HepG2 (cell line): ENCODE measurements around the gene C1QBP. TPM values are rescaled to one million over a fixed set of nuclear protein-coding genes. Genes with fewer than 3 reads are reported as not detected.

Source experiments
- ATF7 ChIP-seq, 2 experiments: fragments of 450-650 bp in 1 of 2; sonication (generic) in 1 of 2; formaldehyde crosslinking in 1 of 2; IDR thresholded peaks; 2 replicates each; pipeline versions ENCODE4 v1.4.0 to v1.6.1; 2016 to 2020; ENCODE audit warnings: antibody characterized with exemption in 1 of 2, mild to moderate bottlenecking in 1 of 2, missing genetic modification reagents in 1 of 2
- HMGA1 ChIP-seq: sonication (generic); formaldehyde crosslinking; conservative IDR thresholded peaks from 2 replicates; pipeline ENCODE4 v1.4.0; 2020; ENCODE audit warnings: missing genetic modification reagents
- KMT2B ChIP-seq: IDR thresholded peaks from 2 replicates; pipeline ENCODE4 v1.6.1; 2016; ENCODE audit warnings: missing genetic modification reagents, missing compliant biosample characterization
- NRL ChIP-seq: sonication (generic); formaldehyde crosslinking; IDR thresholded peaks from 2 replicates; pipeline ENCODE4 v1.5.0; 2020; ENCODE audit warnings: missing genetic modification reagents, mild to moderate bottlenecking, moderate library complexity, borderline replicate concordance
- SOX6 ChIP-seq, 2 experiments: fragments of 450-650 bp in 1 of 2; sonication (generic) in 1 of 2; formaldehyde crosslinking in 1 of 2; IDR thresholded peaks; 2 replicates each; pipeline versions ENCODE4 v1.4.0 to v1.6.1; 2017 to 2020; ENCODE audit warnings: antibody characterized with exemption in 1 of 2, mild to moderate bottlenecking in 1 of 2, missing genetic modification reagents in 1 of 2
- SP5 ChIP-seq: IDR thresholded peaks from 2 replicates; pipeline ENCODE4 v1.6.1; 2016; ENCODE audit warnings: low read depth, borderline replicate concordance
- ZBTB20 ChIP-seq: sonication (generic); formaldehyde crosslinking; IDR thresholded peaks from 2 replicates; pipeline ENCODE4 v1.8.1; 2023; ENCODE audit warnings: missing genetic modification reagents, low read depth, mild to moderate bottlenecking, borderline replicate concordance
- ZBTB7A ChIP-seq: sonication (generic); formaldehyde crosslinking; IDR thresholded peaks from 2 replicates; pipeline ENCODE4 v1.8.0; 2022; ENCODE audit warnings: mild to moderate bottlenecking, missing genetic modification reagents
- ZNF446 ChIP-seq: sonication (generic); formaldehyde crosslinking; IDR thresholded peaks from 2 replicates; pipeline ENCODE4 v1.5.0; 2020; ENCODE audit warnings: mild to moderate bottlenecking, missing genetic modification reagents
- ZNF639 ChIP-seq: conservative IDR thresholded peaks from 2 replicates; pipeline ENCODE4 v1.6.1; 2018; ENCODE audit warnings: missing genetic modification reagents
- ZNF879 ChIP-seq: sonication (generic); formaldehyde crosslinking; IDR thresholded peaks from 2 replicates; pipeline ENCODE4 v1.8.1; 2023; ENCODE audit warnings: missing genetic modification reagents
- polyA plus RNA-seq, 8 experiments: library from polyadenylated mRNA; depleted of rRNA in 3 of 8; stranded (reverse) in 7 of 8; unstranded in 1 of 8; fragments of >200 nt; fragmentation: Illumina TruSeq in 4 of 8; extraction: Trizol in 4 of 8; gene quantifications; 2 replicates each; pipeline versions ENCODE4 v1.2.1 to v1.2.3, GENCODE V29; 2011 to 2016; ENCODE audit warnings: low read depth in 4 of 8, missing spikeins in 1 of 8, mixed read lengths in 1 of 8; ENCODE audit not compliant: insufficient read depth in 1 of 8
- total RNA-seq, 5 experiments: library from RNA; depleted of rRNA; stranded (reverse); fragments of >200 nt; fragmentation: Illumina TruSeq; extraction: Trizol; gene quantifications; 2 replicates each; pipeline ENCODE4 v1.2.3, GENCODE V29; 2016; ENCODE audit warnings: low read depth in 1 of 5
- TF ChIP-seq, protein P1 (sequence below): sonication (generic); formaldehyde crosslinking; conservative IDR thresholded peaks from 2 replicates; pipeline ENCODE4 v1.8.1; 2023; ENCODE audit warnings: missing genetic modification reagents
- TF ChIP-seq, protein P2 (sequence below): sonication (generic); formaldehyde crosslinking; IDR thresholded peaks from one replicate; pipeline ENCODE4 v1.5.1; 2020; ENCODE audit warnings: mild to moderate bottlenecking, missing genetic modification reagents; ENCODE audit errors: not compliant biosample characterization
- TF ChIP-seq, protein P3 (sequence below): sonication (generic); IDR thresholded peaks from 2 replicates; pipeline ENCODE4 v1.6.1; 2016; ENCODE audit warnings: low read depth, borderline replicate concordance

The C1QBP gene
- total and polyA plus RNA-seq, 2 of the 13 experiments (the other 11 are each of a cell fraction or from before 2014, with no cell fraction given), result 219 to 680 TPM

DNA sequence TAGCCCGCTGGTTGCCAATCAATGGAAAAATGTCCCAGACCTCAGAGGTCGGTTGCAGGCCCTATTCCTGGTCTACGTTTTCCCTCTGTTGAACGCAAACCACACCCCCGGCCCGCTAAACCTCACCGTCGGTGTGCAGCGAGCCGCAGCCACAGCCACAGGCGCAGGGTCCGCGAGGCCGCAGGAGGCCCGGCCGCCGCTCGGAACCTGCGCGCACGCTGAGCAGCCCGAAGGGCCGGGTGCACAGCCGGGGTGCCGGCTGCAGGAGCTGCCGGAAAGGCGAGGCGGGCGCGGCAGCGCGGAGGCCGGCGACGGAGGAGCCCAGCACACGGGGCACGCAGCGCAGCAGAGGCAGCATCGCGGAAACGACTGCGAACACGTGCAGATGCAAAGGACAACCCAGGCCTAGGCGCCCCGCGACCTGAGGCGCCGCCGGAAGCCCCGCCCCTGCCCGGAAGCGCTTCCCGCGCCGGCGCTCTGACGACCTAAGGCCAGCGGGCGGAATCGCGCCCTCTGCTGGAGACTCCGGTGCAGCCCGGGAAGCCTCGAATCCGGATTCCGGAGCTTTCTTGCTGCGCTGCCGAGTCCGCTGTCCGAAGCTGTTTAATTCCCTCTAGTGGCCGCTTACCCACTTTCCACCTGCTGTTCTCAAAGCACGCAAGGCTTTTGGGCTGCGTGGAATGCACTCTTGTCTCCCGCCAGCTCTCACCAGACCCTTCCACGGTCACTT is at the start of gene C1QBP (continued):
- TF ChIP-seq, protein P1, sequence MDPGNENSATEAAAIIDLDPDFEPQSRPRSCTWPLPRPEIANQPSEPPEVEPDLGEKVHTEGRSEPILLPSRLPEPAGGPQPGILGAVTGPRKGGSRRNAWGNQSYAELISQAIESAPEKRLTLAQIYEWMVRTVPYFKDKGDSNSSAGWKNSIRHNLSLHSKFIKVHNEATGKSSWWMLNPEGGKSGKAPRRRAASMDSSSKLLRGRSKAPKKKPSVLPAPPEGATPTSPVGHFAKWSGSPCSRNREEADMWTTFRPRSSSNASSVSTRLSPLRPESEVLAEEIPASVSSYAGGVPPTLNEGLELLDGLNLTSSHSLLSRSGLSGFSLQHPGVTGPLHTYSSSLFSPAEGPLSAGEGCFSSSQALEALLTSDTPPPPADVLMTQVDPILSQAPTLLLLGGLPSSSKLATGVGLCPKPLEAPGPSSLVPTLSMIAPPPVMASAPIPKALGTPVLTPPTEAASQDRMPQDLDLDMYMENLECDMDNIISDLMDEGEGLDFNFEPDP (CRISPR knock-in tag), result no peak
- TF ChIP-seq NRL (CRISPR knock-in tag), result peak; percentile 79; the same call in 1 of the 2 replicates
- TF ChIP-seq ATF7 (IDR thresholded peaks at IDR 0.05), result no peak
- peak; percentile 74 for TF ChIP-seq ATF7 (CRISPR knock-in tag; IDR thresholded peaks at IDR 0.05)
- peak; percentile 98 for TF ChIP-seq ZNF446 (CRISPR knock-in tag)
- TF ChIP-seq SP5, result no peak
- TF ChIP-seq ZBTB7A (CRISPR knock-in tag), result no peak
- TF ChIP-seq, protein P2, sequence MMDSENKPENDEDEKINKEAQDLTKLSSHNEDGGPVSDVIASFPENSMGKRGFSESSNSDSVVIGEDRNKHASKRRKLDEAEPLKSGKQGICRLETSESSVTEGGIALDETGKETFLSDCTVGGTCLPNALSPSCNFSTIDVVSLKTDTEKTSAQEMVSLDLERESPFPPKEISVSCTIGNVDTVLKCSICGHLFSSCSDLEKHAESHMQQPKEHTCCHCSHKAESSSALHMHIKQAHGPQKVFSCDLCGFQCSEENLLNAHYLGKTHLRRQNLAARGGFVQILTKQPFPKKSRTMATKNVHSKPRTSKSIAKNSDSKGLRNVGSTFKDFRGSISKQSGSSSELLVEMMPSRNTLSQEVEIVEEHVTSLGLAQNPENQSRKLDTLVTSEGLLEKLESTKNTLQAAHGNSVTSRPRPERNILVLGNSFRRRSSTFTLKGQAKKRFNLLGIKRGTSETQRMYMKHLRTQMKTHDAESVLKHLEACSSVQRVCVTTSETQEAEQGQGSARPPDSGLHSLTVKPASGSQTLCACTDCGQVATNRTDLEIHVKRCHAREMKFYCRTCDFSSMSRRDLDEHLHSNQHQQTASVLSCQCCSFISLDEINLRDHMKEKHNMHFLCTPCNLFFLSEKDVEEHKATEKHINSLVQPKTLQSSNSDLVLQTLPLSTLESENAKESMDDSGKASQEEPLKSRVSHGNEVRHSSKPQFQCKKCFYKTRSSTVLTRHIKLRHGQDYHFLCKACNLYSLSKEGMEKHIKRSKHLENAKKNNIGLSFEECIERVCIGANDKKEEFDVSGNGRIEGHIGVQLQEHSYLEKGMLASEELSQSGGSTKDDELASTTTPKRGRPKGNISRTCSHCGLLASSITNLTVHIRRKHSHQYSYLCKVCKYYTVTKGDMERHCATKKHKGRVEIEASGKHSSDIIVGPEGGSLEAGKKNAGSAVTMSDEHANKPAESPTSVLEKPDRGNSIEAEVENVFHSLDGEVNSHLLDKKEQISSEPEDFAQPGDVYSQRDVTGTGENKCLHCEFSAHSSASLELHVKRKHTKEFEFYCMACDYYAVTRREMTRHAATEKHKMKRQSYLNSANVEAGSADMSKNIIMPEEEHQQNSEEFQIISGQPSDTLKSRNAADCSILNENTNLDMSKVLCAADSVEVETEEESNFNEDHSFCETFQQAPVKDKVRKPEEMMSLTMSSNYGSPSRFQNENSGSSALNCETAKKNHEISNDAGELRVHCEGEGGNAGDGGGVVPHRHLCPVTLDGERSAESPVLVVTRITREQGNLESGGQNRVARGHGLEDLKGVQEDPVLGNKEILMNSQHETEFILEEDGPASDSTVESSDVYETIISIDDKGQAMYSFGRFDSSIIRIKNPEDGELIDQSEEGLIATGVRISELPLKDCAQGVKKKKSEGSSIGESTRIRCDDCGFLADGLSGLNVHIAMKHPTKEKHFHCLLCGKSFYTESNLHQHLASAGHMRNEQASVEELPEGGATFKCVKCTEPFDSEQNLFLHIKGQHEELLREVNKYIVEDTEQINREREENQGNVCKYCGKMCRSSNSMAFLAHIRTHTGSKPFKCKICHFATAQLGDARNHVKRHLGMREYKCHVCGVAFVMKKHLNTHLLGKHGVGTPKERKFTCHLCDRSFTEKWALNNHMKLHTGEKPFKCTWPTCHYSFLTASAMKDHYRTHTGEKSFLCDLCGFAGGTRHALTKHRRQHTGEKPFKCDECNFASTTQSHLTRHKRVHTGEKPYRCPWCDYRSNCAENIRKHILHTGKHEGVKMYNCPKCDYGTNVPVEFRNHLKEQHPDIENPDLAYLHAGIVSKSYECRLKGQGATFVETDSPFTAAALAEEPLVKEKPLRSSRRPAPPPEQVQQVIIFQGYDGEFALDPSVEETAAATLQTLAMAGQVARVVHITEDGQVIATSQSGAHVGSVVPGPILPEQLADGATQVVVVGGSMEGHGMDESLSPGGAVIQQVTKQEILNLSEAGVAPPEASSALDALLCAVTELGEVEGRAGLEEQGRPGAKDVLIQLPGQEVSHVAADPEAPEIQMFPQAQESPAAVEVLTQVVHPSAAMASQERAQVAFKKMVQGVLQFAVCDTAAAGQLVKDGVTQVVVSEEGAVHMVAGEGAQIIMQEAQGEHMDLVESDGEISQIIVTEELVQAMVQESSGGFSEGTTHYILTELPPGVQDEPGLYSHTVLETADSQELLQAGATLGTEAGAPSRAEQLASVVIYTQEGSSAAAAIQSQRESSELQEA (CRISPR knock-in tag), result peak; percentile 80
- TF ChIP-seq ZNF639 (CRISPR knock-in tag), result 0 out of 2 replicates have a peak, but pooled peaks have one; percentile 32
- no peak for TF ChIP-seq SOX6 (IDR thresholded peaks at IDR 0.05)
- TF ChIP-seq SOX6 (CRISPR knock-in tag; IDR thresholded peaks at IDR 0.05), result peak; percentile 74
- peak; percentile 83; the same call in 1 of the 2 replicates for TF ChIP-seq KMT2B (CRISPR knock-in tag)
- TF ChIP-seq ZBTB20 (CRISPR knock-in tag), result no peak
- no peak for TF ChIP-seq ZNF879 (CRISPR knock-in tag)
- TF ChIP-seq HMGA1 (CRISPR knock-in tag), result no peak
- TF ChIP-seq, protein P3, sequence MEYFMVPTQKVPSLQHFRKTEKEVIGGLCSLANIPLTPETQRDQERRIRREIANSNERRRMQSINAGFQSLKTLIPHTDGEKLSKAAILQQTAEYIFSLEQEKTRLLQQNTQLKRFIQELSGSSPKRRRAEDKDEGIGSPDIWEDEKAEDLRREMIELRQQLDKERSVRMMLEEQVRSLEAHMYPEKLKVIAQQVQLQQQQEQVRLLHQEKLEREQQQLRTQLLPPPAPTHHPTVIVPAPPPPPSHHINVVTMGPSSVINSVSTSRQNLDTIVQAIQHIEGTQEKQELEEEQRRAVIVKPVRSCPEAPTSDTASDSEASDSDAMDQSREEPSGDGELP, result peak; percentile 23; the same call in 1 of the 2 replicates
